ENCODE measurements around the gene RIPOR2.
A peak's percentile ranks its signal among the peaks of the same experiment; 100 is the strongest.
"Not testable (repeated sequence)": the region's sequence is repeated elsewhere in the genome, so short reads cannot be mapped to it uniquely, and the experiment has no call there.

Gene RIPOR2

DNA sequence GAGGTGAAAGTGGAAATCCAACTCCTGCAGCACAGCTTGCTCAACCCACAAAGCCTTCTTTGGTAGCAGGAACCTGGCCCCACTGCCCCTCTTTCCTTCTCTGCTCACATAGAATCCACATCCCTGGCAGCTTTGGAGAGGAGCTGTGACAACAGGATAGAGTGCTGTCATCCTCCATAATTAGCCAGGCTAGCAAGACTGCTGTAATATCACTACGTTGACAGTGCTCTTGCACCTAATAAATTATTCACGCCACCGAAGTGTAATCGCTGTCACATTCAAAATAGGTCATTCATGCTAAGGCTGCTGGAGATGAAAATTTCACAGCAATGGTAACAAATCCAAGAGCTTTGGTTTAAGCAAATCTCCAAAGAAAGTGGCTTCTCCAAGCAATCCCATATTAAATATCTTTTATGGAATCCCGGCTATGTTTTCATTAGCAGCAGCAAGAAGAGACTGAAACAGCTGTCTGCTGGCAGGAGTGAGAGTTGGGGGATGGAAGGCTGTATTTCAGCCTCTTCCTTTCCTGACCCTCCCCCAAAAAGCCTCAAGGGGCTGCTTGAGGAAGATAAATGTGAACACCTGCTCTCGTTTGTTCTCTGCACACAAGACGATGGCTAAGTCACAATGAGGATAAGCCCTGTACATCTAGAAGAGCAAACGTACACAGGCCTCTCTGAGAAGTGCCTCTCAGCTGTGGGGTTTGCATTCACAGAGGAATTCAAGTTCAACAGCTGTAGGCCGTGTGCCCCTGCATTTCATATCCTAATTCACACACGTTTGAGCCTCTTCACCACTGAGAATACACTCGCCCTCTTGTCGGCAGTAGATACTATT, 16.5 kb downstream of the RIPOR2 start:
- ATAC-seq (replicated peaks; ENCODE audit: extremely low read depth, poor library complexity, severe bottlenecking) (peak; percentile 41), DNase-seq (ENCODE audit: low spot score in 2 of 2) (no peak)
- peaks cover 77% of the 10 kb centered on the region for H3K4me1 Mint-ChIP-seq
- H3K27ac Mint-ChIP-seq (ENCODE audit: low read depth): peak overlapping the region; percentile 93
- no peaks in the 10 kb centered on the region for H3K9me3 Mint-ChIP-seq
- peak overlapping the region; percentile 58 for H3K4me3 Mint-ChIP-seq
- H3K27me3 Mint-ChIP-seq: no peaks in the 10 kb centered on the region
- peaks cover 66% of the 10 kb centered on the region for H3K36me3 Mint-ChIP-seq (ENCODE audit: insufficient read depth)

DNA sequence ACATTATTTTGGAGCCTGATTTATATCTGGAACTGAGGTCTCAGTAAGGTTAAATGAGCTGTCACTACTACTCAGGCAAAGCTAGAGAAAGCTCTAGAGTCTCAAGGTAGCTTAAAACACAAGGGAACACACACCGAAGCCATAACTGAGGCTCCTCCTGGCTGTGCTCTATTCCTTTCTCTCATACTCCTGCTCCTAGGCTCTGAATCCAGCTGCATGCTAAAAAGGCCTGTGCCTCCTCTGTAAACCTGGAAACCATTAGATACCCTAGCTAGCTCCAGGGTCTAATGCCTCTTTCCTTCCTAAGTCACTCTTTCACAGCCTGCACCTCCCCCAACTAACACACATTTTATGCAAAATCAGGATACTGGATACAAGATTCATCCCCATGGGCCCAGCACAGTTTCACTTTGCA, 17.1 kb downstream of the RIPOR2 start:
- ATAC-seq (replicated peaks; ENCODE audit: extremely low read depth, poor library complexity, severe bottlenecking) (no peak), DNase-seq (ENCODE audit: low spot score in 2 of 2) (no peak)
- H3K27me3 Mint-ChIP-seq: no peaks in the 10 kb centered on the region
- peaks cover 63% of the 10 kb centered on the region for H3K36me3 Mint-ChIP-seq (ENCODE audit: insufficient read depth)
- H3K27ac Mint-ChIP-seq (ENCODE audit: low read depth): peak overlapping the region; percentile 93
- H3K4me3 Mint-ChIP-seq: peak overlapping the region; percentile 58
- peaks cover 78% of the 10 kb centered on the region for H3K4me1 Mint-ChIP-seq
- H3K9me3 Mint-ChIP-seq: no peaks in the 10 kb centered on the region

DNA sequence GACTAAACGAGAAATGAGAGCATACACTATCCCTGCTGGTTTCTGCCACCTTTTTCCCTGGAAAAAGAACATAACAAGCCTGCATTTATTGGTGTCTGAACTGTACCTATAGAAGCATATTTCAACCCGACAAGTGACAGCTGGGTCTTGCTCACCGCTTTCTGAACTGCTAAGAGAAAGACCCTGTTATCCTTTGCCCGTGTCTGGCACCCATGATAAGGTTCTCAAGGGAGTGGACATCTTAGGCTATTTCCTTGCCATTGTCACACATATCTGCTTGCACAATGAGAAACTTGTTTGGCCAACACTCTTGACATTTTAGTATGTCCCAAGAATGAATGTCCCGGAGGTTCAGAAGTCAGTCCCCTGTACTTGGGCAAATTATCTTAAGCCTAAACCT, 19.3 kb downstream of the RIPOR2 start:
- Mint-ChIP-seq H3K36me3 (ENCODE audit: insufficient read depth) (peaks cover 71% of the 10 kb centered on the region), H3K4me3 (peak overlapping the region; percentile 93), H3K27ac (ENCODE audit: low read depth) (peak overlapping the region; percentile 66), H3K9me3 (no peaks in the 10 kb centered on the region), H3K4me1 (peaks cover 91% of the 10 kb centered on the region), H3K27me3 (no peaks in the 10 kb centered on the region)
- ATAC-seq (replicated peaks; ENCODE audit: extremely low read depth, poor library complexity, severe bottlenecking): no peak
- DNase-seq (ENCODE audit: low spot score in 2 of 2): no peak

DNA sequence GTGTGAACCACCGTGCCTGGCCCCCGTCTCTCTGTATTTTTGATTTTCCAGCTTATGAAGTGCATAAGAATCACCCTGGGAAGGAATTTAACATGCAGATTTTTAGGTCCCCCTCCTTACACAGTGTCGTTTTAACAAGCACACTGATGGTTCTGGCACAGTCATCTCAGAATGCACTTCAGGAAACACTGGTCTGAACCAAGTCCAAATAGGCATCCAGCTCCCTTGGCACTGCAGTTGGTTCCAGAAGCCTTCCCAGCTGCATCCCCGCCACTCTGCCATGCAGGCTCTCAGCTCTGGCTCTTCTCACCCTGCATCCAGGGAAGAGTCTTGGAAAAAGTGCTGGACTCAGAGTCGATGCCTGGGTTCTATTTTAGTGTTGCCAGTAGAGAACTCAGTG, 20.1 kb downstream of the RIPOR2 start:
- Mint-ChIP-seq H3K27ac (ENCODE audit: low read depth) (peak overlapping the region; percentile 66), H3K4me1 (peaks cover 91% of the 10 kb centered on the region), H3K36me3 (ENCODE audit: insufficient read depth) (peaks cover 74% of the 10 kb centered on the region), H3K9me3 (no peaks in the 10 kb centered on the region), H3K4me3 (peak overlapping the region; percentile 93), H3K27me3 (no peaks in the 10 kb centered on the region)
- no peak for DNase-seq (ENCODE audit: low spot score in 2 of 2)
- ATAC-seq (replicated peaks; ENCODE audit: extremely low read depth, poor library complexity, severe bottlenecking): no peak

DNA sequence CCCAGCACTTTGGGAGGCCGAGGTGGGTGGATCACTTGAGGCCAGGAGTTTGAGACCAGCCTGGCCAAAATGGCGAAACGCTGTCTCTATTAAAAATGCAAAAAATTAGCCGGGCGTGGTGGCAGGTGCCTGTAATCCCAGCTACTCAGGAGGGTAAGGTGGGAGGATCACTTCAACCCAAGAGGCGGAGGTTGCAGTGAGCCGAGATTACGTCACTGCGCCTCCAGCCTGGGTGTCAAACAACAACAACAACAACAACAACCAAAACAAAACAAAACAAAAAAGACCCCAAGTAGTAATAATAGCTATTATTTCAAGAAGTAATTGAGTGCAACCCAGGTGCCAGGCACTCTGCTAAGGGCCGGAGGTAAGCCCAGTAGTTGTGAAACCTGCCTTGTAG, 21.7 kb downstream of the RIPOR2 start:
- not testable (repeated sequence) for ATAC-seq (replicated peaks; ENCODE audit: extremely low read depth, poor library complexity, severe bottlenecking); H3K27me3 Mint-ChIP-seq; H3K9me3 Mint-ChIP-seq; DNase-seq (ENCODE audit: low spot score in 2 of 2)
- peak overlapping the region; percentile 89 for H3K27ac Mint-ChIP-seq (ENCODE audit: low read depth)
- peak overlapping the region; percentile 93 for H3K4me3 Mint-ChIP-seq
- H3K36me3 Mint-ChIP-seq (ENCODE audit: insufficient read depth): peaks cover 79% of the 10 kb centered on the region
- H3K4me1 Mint-ChIP-seq: peaks cover 91% of the 10 kb centered on the region

DNA sequence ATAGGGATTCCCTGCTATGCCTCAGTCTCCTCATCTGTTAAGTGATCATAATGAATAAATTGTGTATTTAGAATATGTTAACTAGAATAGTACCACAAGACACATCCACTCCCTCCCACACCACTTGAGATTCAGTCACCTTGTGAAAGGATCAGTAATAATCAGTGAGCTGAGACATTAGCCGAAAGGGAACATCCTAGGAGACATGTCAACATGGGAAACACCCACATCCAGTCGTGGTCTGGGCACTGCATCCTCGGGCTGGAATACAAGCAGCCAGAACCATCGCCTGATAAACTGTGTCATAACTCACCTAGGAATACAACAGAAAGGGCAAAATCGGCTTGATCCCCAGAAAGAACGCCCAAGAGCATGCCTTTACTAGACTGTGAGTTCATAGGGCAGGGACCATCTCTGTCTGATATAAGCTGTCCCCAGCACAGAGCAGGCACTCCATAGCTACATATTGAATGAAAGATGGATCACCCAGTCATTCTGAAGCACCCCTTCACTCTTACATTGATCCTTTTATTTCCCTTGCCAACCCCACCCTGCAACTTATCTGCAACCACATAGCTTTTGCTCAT, 23.9 kb downstream of the RIPOR2 start:
- H3K27me3 Mint-ChIP-seq: no peaks in the 10 kb centered on the region
- peak overlapping the region; percentile 93 for H3K4me3 Mint-ChIP-seq
- peaks cover 71% of the 10 kb centered on the region for H3K36me3 Mint-ChIP-seq (ENCODE audit: insufficient read depth)
- H3K4me1 Mint-ChIP-seq: peaks cover 98% of the 10 kb centered on the region
- peak overlapping the region; percentile 89 for H3K27ac Mint-ChIP-seq (ENCODE audit: low read depth)
- DNase-seq (ENCODE audit: low spot score in 2 of 2): no peak
- no peak for ATAC-seq (replicated peaks; ENCODE audit: extremely low read depth, poor library complexity, severe bottlenecking)
- H3K9me3 Mint-ChIP-seq: no peaks in the 10 kb centered on the region

DNA sequence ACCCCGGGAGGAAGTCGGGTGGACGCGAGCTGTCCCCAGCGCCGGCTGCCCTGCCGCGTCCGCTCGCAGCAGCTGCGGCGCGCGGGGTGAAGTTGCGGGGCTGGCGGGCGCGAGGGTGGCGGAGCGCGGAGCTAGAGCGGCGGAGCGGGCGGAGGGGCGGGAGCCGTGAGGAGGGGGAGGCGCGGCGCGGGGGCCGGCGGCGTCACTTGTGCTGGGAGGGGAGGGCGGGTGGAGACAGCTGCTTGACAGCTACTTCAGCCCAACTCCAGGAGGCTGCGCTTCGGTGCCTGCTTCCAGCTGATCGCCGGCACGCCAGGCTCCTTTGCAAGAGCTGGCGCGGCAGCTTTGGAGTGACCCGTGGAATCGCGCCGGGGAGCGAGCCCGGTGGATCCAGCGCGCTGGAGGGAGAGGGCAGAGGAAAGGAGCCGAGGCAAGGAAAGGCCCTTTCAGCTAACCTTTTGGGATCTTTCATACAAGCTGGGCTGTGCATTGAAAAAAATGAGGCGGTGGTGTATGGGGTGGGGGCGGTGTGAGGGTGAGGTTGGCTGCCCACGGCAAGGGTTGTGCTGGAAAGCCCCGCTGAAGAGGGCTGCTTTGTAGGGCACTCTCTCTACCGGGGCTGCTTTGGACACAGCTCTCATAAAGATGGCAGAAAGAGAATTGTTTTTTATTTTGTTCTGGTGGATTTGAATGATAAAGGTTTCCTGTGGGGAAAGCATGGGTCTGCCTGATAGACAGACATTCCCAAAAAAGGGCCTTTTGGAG, 24.6 kb downstream of the RIPOR2 start:
- H3K4me3 Mint-ChIP-seq: peak overlapping the region; percentile 93
- H3K4me1 Mint-ChIP-seq: peaks cover 99% of the 10 kb centered on the region
- H3K9me3 Mint-ChIP-seq: no peaks in the 10 kb centered on the region
- no peaks in the 10 kb centered on the region for H3K27me3 Mint-ChIP-seq
- peaks cover 70% of the 10 kb centered on the region for H3K36me3 Mint-ChIP-seq (ENCODE audit: insufficient read depth)
- no peak for DNase-seq (ENCODE audit: low spot score in 2 of 2)
- ATAC-seq (replicated peaks; ENCODE audit: extremely low read depth, poor library complexity, severe bottlenecking): peak; percentile 42
- peak overlapping the region; percentile 89 for H3K27ac Mint-ChIP-seq (ENCODE audit: low read depth)

DNA sequence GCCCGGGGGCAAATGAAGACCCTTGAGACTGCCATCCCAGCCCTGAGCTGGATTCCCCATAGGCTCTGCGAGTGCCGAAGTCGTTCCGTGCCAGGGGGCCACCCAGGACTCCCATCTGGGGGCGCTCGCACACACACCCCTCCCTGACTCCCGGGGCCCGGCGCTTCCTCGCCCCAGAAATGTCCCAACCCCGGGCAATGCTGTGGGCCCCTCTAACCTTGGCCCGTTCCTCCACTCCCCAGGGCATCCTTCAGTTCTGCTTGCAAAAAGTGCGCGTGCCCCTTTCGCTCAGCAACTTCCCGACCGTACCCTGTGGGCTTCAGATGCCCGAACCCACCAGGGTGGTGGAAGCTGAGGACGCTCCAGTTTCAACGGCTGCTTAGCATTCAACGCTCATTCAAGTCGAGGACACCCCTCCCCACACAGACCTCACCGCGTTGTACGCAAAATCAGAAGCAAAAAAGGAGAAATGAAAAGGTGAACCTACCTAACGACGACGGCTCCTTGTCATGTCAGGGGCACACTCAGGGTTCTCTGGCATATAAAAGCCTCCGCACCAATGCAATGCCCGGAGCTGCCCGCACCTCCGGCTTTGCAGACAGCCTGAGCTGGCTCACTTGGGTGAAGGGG, 25.3 kb downstream of the RIPOR2 start:
- ATAC-seq (replicated peaks; ENCODE audit: extremely low read depth, poor library complexity, severe bottlenecking) (peak; percentile 31), DNase-seq (ENCODE audit: low spot score in 2 of 2) (peak in 1 of 2 donors; percentile 27)
- Mint-ChIP-seq H3K4me3 (peak overlapping the region; percentile 93), H3K36me3 (ENCODE audit: insufficient read depth) (peaks cover 66% of the 10 kb centered on the region), H3K4me1 (peaks cover 99% of the 10 kb centered on the region), H3K27ac (ENCODE audit: low read depth) (peak overlapping the region; percentile 89), H3K9me3 (no peaks in the 10 kb centered on the region), H3K27me3 (no peaks in the 10 kb centered on the region)

DNA sequence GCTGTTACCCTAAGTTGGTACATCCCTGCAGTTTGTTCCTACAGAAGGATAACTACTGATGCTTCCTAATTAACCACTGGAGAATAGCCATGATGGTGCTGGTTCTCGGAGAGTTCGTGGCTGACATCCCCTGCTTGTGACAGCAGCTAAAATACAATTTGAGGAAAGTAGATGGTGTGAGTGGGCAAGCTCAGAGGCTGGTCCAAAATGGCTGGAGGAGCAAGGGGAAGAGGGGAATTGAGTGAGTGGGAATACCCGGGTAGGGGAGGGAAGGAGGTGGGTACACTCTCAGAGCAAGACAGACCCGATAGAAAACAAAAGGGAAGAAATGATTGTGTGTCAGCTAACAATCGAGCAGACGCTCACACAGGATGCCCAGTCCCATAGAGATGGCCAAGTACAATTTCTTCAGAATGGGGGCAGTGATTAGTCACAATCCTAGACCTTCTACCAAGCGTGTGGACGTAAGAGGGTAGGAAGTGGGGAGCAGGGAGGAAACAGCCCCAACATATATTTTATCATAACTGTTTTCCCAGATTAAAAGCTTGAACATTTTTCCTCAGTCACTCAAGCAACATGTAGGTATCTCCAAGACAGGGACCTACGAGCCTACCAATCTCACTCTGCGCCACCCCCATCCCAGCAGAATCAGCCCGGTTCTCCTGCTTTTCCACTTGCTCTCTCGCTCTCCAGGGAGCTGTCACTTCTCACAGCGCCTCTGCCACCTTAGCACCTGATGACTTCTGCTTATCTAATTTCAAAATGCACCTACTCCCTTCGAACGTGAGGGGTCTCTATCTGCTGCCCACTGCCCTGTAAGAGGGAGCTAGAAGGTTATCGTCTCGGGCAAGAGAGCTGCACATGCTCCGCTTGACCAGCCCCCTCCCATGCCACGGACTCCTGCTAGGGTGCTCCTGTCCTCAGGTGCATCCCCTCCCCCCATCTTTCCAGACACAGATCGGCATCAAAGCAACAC, 26.2 kb downstream of the RIPOR2 start:
- Mint-ChIP-seq H3K27me3 (no peaks in the 10 kb centered on the region), H3K4me3 (peak overlapping the region; percentile 93), H3K9me3 (no peaks in the 10 kb centered on the region), H3K4me1 (peaks cover 99% of the 10 kb centered on the region), H3K27ac (ENCODE audit: low read depth) (peak overlapping the region; percentile 89), H3K36me3 (ENCODE audit: insufficient read depth) (peaks cover 62% of the 10 kb centered on the region)
- DNase-seq (ENCODE audit: low spot score in 2 of 2): no peak
- peak; percentile 13 for ATAC-seq (replicated peaks; ENCODE audit: extremely low read depth, poor library complexity, severe bottlenecking)

DNA sequence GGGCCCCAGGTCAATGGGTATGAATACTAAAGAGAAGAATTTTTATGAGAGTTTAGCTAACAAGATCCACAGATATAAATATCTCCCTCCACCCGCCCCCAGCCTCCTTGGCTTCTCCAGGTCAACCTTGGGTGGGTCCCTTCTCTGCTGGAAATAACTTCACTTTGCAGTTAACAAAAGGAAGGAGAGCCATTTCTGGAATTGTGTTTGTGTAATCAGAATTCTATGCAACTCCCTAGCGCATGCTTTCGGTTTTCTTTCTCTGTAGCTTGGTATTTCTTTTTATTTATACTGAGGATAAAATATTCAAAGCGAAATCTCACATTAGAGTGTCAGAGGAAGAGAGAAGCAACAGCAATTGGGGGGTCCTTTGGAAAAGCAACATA, 27.1 kb downstream of the RIPOR2 start:
- H3K4me3 Mint-ChIP-seq: peak overlapping the region; percentile 93
- no peaks in the 10 kb centered on the region for H3K27me3 Mint-ChIP-seq
- peaks cover 100% of the 10 kb centered on the region for H3K4me1 Mint-ChIP-seq
- DNase-seq (ENCODE audit: low spot score in 2 of 2) (no peak), ATAC-seq (replicated peaks; ENCODE audit: extremely low read depth, poor library complexity, severe bottlenecking) (no peak)
- H3K36me3 Mint-ChIP-seq (ENCODE audit: insufficient read depth): peaks cover 65% of the 10 kb centered on the region
- H3K27ac Mint-ChIP-seq (ENCODE audit: low read depth): peak overlapping the region; percentile 89
- no peaks in the 10 kb centered on the region for H3K9me3 Mint-ChIP-seq

DNA sequence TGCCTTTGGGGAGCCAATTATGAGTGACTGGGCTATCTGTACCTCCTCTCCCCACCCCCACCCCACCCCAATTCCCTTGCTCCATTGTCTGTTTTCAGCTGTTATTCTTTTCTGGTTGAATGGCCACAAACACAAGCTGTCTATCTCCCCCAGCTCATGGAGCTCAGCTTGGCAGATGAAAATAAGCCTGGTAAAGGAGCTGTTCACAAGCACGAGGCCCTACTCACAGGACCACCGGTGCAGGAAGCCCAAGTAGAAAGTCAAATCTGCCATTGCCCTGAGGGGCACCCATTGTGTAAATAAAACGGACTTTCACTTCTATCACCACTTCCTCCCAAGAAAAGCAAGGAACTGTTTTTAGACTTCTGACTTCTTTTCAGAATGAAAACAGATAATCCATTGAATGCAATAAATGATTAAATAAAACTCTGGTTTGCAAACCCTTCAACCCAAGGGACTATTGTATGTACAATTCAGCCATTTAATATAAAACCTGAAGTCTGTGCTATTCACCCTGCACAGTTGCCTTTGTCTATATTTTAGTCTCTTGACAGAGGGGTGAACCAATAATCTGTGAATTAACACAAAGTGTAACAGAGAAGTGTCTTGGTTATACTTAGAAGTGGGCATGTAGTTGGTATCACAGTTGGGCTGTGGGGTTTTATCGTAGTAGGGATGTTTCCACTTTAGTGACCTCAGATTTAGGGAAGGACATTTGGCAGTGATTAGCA, 27.7 kb downstream of the RIPOR2 start:
- Mint-ChIP-seq H3K27me3 (no peaks in the 10 kb centered on the region), H3K9me3 (no peaks in the 10 kb centered on the region)
- ATAC-seq (replicated peaks; ENCODE audit: extremely low read depth, poor library complexity, severe bottlenecking): no peak

More for the DNA sequence above, 27.7 kb downstream of the RIPOR2 start:
- Mint-ChIP-seq H3K4me1 (peaks cover 97% of the 10 kb centered on the region), H3K27ac (ENCODE audit: low read depth) (peak overlapping the region; percentile 89), H3K4me3 (peak overlapping the region; percentile 93), H3K36me3 (ENCODE audit: insufficient read depth) (peaks cover 68% of the 10 kb centered on the region)
- no peak for DNase-seq (ENCODE audit: low spot score in 2 of 2)

All from central memory CD8-positive, alpha-beta T cell (primary cell).